Right lobe of liver (tissue), 6 donors: ENCODE measurements around the gene SOHLH1. TPM values are rescaled to one million over a fixed set of nuclear protein-coding genes. Genes with fewer than 3 reads are reported as not detected.

ENCODE experiments used
- ATAC-seq, 4 donors: fragments of 200-7000 bp; cut with Tn5 transposase; one replicate each; pipeline ENCODE4 v1.9.1; 2020; ENCODE audit warnings: mild to moderate bottlenecking in 4 of 4, moderate library complexity in 4 of 4
- DNase-seq, 3 donors: peaks; one replicate each; pipeline ENCODE4 v3.0.0-alpha.2; 2020
- H3K27ac ChIP-seq, 3 donors: fragments of 200-600 bp; one replicate each; pipeline ENCODE4 v1.8.0; 2022
- H3K27me3 ChIP-seq, 2 donors: fragments of 200-600 bp; one replicate each; pipeline ENCODE4 v1.8.0; 2022
- H3K36me3 ChIP-seq, 4 donors: fragments of 200-600 bp; sonication (generic) in 1 of 4; one replicate each; pipeline versions ENCODE4 v1.5.1 to v1.8.0; 2017 to 2022; ENCODE audit warnings: control low read depth in 1 of 4
- H3K4me1 ChIP-seq, 4 donors: fragments of 200-600 bp; sonication (generic) in 1 of 4; one replicate each; pipeline versions ENCODE4 v1.5.1 to v1.8.0; 2017 to 2022; ENCODE audit warnings: control low read depth in 1 of 4
- H3K4me3 ChIP-seq, 3 donors: fragments of 200-600 bp; one replicate each; pipeline ENCODE4 v1.8.0; 2022
- H3K9me3 ChIP-seq, 4 donors: fragments of 200-600 bp; sonication (generic) in 1 of 4; one replicate each; pipeline versions ENCODE4 v1.5.1 to v1.8.0; 2017 to 2022; ENCODE audit warnings: control low read depth in 1 of 4
- CTCF ChIP-seq, 4 donors: fragments of 200-600 bp in 3 of 4; fragments of 450-650 bp in 1 of 4; IDR thresholded peaks; one replicate each; pipeline versions ENCODE4 v1.5.1 to v1.8.0; 2016 to 2022; ENCODE audit warnings: antibody characterized with exemption in 4 of 4, mild to moderate bottlenecking in 2 of 4
- POLR2A ChIP-seq: fragments of 450-650 bp; IDR thresholded peaks from one replicate; pipeline ENCODE4 v1.6.1; 2017; ENCODE audit warnings: antibody characterized with exemption, mild to moderate bottlenecking
- WGBS: methylation state at CpG from one replicate; pipeline ENCODE4 v1.1.6; 2018; ENCODE audit warnings: low coverage, low lambda C conversion rate; ENCODE audit not compliant: insufficient coverage; ENCODE audit errors: missing lambda C conversion rate; 5-methylcytosine and 5-hydroxymethylcytosine counted together
- intact Hi-C, 2 donors: fragments of 100-400 bp; cut with DNase I; formaldehyde crosslinking; loops; one replicate each; pipeline versions ENCODE4 v1.11.2 to v1.14.1; 2022
- total RNA-seq, 6 experiments: library from RNA; depleted of rRNA in 2 of 6; stranded (reverse); fragments of >200 nt in 2 of 6; fragmentation: NEBNext Ultra II Directional in 3 of 6; extraction: Animal tissue kit (Norgen Biotek cat#: 25700) in 3 of 6; gene quantifications; one replicate each; pipeline versions ENCODE4 v1.1.0 to v1.2.4, GENCODE V29; 2016 to 2023
- donor health status: DM: no; HTN: yes; CAD: no.
- donor health status: DM: no; HTN: no; CAD: no.
- donor health status: DM: no; HTN: no; CAD: no.
- donor health status: DM: no; HTN: yes; CAD: no.
- donor health status: DM: no; HTN: yes; CAD: no.

The SOHLH1 gene
- total RNA-seq, 6 experiments from 2014 or later: not detected

GRCh38 chr9:135731454-135731853 lies 32.2 kb upstream of the SOHLH1 start:
- Histone ChIP-seq H3K4me1 (no peaks in the 10 kb centered on the region), H3K9me3 (no peaks in the 10 kb centered on the region), H3K4me3 (no peak overlapping the region), H3K27me3 (no peaks in the 10 kb centered on the region), H3K36me3 (no peaks in the 10 kb centered on the region), H3K27ac (no peak overlapping the region)
- DNase-seq (no peak), ATAC-seq (no peak)
- 77% methylated on average over 12 of the region's 12 CpGs for WGBS
- intact Hi-C loops: no loop called here
- TF ChIP-seq CTCF (IDR thresholded peaks at IDR 0.05) (no peak), POLR2A (no peak)

- no peak for TF ChIP-seq CTCF (IDR thresholded peaks at IDR 0.05)
- no peak for TF ChIP-seq POLR2A
- Histone ChIP-seq H3K27me3 (no peaks in the 10 kb centered on the region), H3K4me1 (no peaks in the 10 kb centered on the region), H3K4me3 (no peak overlapping the region), H3K27ac (no peak overlapping the region), H3K36me3 (no peaks in the 10 kb centered on the region), H3K9me3 (no peaks in the 10 kb centered on the region)
- intact Hi-C loops: no loop called here
- 73% methylated on average over 5 of the region's 13 CpGs for WGBS
- DNase-seq (no peak), ATAC-seq (no peak)
Observed at GRCh38 chr9:135729480-135729879, 30.2 kb upstream of the SOHLH1 start.

- intact Hi-C loops: no loop called here
- DNase-seq (no peak), ATAC-seq (no peak)
- Histone ChIP-seq H3K9me3 (no peaks in the 10 kb centered on the region), H3K27ac (no peak overlapping the region), H3K36me3 (no peaks in the 10 kb centered on the region), H3K4me1 (no peaks in the 10 kb centered on the region), H3K27me3 (no peaks in the 10 kb centered on the region), H3K4me3 (no peak overlapping the region)
- 46% methylated on average over 6 of the region's 18 CpGs for WGBS
- TF ChIP-seq CTCF (IDR thresholded peaks at IDR 0.05) (no peak), POLR2A (no peak)
Observed at GRCh38 chr9:135728436-135729110, 29.3 kb upstream of the SOHLH1 start.

- H3K27me3 ChIP-seq: no peaks in the 10 kb centered on the region
Observed at GRCh38 chr9:135727257-135727875, 28.1 kb upstream of the SOHLH1 start.

More at GRCh38 chr9:135727257-135727875, 28.1 kb upstream of the SOHLH1 start:
- Histone ChIP-seq H3K27ac (no peak overlapping the region), H3K36me3 (no peaks in the 10 kb centered on the region), H3K4me3 (no peak overlapping the region), H3K4me1 (no peaks in the 10 kb centered on the region), H3K9me3 (no peaks in the 10 kb centered on the region)
- ATAC-seq (no peak), DNase-seq (no peak)
- intact Hi-C loops: no loop called here
- TF ChIP-seq CTCF (IDR thresholded peaks at IDR 0.05) (no peak), POLR2A (no peak)
- WGBS: 33% methylated on average over 6 of the region's 11 CpGs
